Fibroblast of pulmonary artery (primary cell): Measurements from ENCODE around the gene ARSG.

Source experiments
- DNase-seq: peaks from one replicate; pipeline ENCODE4 v3.0.0-alpha.2; 2010; ENCODE audit warnings: low read depth
- H3K4me3 ChIP-seq: replicated peaks from 2 replicates; pipeline ENCODE4 v1.5.1; 2011; ENCODE audit warnings: low read depth, mild to moderate bottlenecking, control low read depth, low read length, moderate library complexity
- CTCF ChIP-seq: IDR thresholded peaks from 2 replicates; pipeline ENCODE4 v1.5.1; 2011; ENCODE audit warnings: mild to moderate bottlenecking, control low read depth, low read length, inconsistent platforms; ENCODE audit errors: missing control alignments

The ARSG gene

GRCh38 chr17:68425979-68426378, 134.7 kb downstream of the ARSG start:
- no peak for TF ChIP-seq CTCF
- no peak for DNase-seq

GRCh38 chr17:68427575-68427974, 136.3 kb downstream of the ARSG start:
- H3K4me3 ChIP-seq, result no peak overlapping the region
- no peak for DNase-seq
- no peak for TF ChIP-seq CTCF

More at GRCh38 chr17:68425979-68426378, 134.7 kb downstream of the ARSG start:
- H3K4me3 ChIP-seq, result no peak overlapping the region

- no peak overlapping the region for H3K4me3 ChIP-seq
- DNase-seq, result no peak
- no peak for TF ChIP-seq CTCF
These were observed 137.3 kb downstream of the ARSG start for GRCh38 chr17:68428498-68429172.

DNA sequence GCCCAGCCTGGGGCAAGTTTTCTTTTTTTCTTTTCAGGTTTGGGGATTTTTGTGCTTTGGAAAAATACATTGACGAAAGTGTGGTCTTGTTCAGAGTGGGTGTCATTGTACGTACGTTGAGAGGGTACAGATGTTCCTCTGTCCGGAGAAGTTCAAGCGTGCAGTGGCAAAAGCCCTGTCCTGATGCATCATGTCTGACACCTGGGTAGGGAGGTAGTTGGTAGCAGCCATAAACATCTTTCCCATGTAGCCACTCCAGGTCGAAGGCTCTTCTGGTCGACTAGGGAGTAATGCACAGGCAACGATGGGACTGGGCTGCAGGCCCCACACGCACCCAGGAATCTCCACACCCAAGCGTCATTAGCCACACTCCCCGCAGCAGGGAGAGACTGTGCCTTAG, 138.6 kb downstream of the ARSG start:
- DNase-seq, result no peak
- TF ChIP-seq CTCF, result no peak
- no peak overlapping the region for H3K4me3 ChIP-seq

- no peak for DNase-seq
- H3K4me3 ChIP-seq, result no peak overlapping the region
- TF ChIP-seq CTCF, result no peak
These were observed 139.8 kb downstream of the ARSG start for GRCh38 chr17:68431045-68431608.

GRCh38 chr17:68431661-68432071, 140.4 kb downstream of the ARSG start:
- TF ChIP-seq CTCF, result peak; percentile 34
- no peak overlapping the region for H3K4me3 ChIP-seq
- peak; percentile 50 for DNase-seq
